Vagina (tissue), 2 donors: ENCODE measurements around the gene SRGAP3. TPM values are rescaled to one million over a fixed set of nuclear protein-coding genes. Genes with fewer than 3 reads are reported as not detected.

Source experiments
- DNase-seq, 2 donors: peaks; one replicate each; pipeline ENCODE4 v3.0.0-alpha.2; 2017; ENCODE audit errors: extremely low spot score in 2 of 2
- H3K27ac ChIP-seq: fragments of 200-600 bp; sonication (generic); one replicate; pipeline ENCODE4 v1.5.1; 2019
- H3K27me3 ChIP-seq: fragments of 200-600 bp; sonication (generic); one replicate; pipeline ENCODE4 v1.5.1; 2019
- H3K36me3 ChIP-seq, 2 donors: fragments of 200-600 bp; sonication (generic); one replicate each; pipeline ENCODE4 v1.5.1; 2017 to 2019
- H3K4me1 ChIP-seq: fragments of 200-600 bp; sonication (generic); one replicate; pipeline ENCODE4 v1.5.1; 2019
- H3K4me3 ChIP-seq, 2 donors: fragments of 200-600 bp; sonication (generic); 1 replicate in 1 of 2; 2 replicates in 1 of 2; pipeline ENCODE4 v1.5.1; 2016 to 2019
- H3K9me3 ChIP-seq: fragments of 200-600 bp; sonication (generic); one replicate; pipeline ENCODE4 v1.5.1; 2019
- CTCF ChIP-seq, 3 experiments: fragments of 450-650 bp in 2 of 3; fragments of 200-600 bp in 1 of 3; sonication (generic) in 1 of 3; IDR thresholded peaks; one replicate each; pipeline ENCODE4 v1.5.1; 2017 to 2019; ENCODE audit warnings: antibody characterized with exemption in 3 of 3, mild to moderate bottlenecking in 2 of 3, moderate library complexity in 2 of 3
- POLR2A ChIP-seq, 2 donors: fragments of 450-650 bp; IDR thresholded peaks; one replicate each; pipeline ENCODE4 v1.6.1; 2017; ENCODE audit warnings: antibody characterized with exemption in 2 of 2, mild to moderate bottlenecking in 2 of 2, moderate library complexity in 2 of 2
- POLR2AphosphoS5 ChIP-seq, 2 donors: sonication (generic); formaldehyde crosslinking; IDR thresholded peaks; one replicate each; pipeline ENCODE4 v1.9.0; 2017; ENCODE audit warnings: antibody characterized with exemption in 2 of 2, mild to moderate bottlenecking in 2 of 2, low read depth in 1 of 2; ENCODE audit not compliant: insufficient read depth in 1 of 2
- intact Hi-C: fragments of 100-400 bp; cut with DNase I; formaldehyde crosslinking; loops from one replicate; pipeline ENCODE4 v1.15.1; 2023
- total RNA-seq: library from RNA; depleted of rRNA; stranded (reverse); fragments of >200 nt; gene quantifications from one replicate; pipeline ENCODE4 v1.2.3, GENCODE V29; 2016

SRGAP3 gene
- total RNA-seq, 1 donor from 2014 or later, result 20.6 TPM

GRCh38 chr3:9280451-9281219, 31.2 kb upstream of the SRGAP3 start:
- H3K9me3 ChIP-seq, result no peaks in the 10 kb centered on the region
- intact Hi-C loops, result no loop called here
- H3K4me3 ChIP-seq, result no peak overlapping the region
- DNase-seq, result no peak
- H3K27ac ChIP-seq, result no peak overlapping the region
- no peaks in the 10 kb centered on the region for H3K36me3 ChIP-seq
- no peak for TF ChIP-seq POLR2AphosphoS5 (IDR thresholded peaks at IDR 0.05; ENCODE audit: insufficient read depth in 1 of 2, low read depth in 1 of 2)
- TF ChIP-seq POLR2A (IDR thresholded peaks at IDR 0.05), result no peak
- TF ChIP-seq CTCF (IDR thresholded peaks at IDR 0.05), result no peak
- H3K4me1 ChIP-seq, result no peaks in the 10 kb centered on the region
- no peaks in the 10 kb centered on the region for H3K27me3 ChIP-seq

GRCh38 chr3:9279966-9280365, 30.5 kb upstream of the SRGAP3 start:
- Histone ChIP-seq H3K4me3 (no peak overlapping the region), H3K27ac (no peak overlapping the region), H3K36me3 (no peaks in the 10 kb centered on the region), H3K4me1 (no peaks in the 10 kb centered on the region), H3K9me3 (no peaks in the 10 kb centered on the region), H3K27me3 (no peaks in the 10 kb centered on the region)
- intact Hi-C loops, result no loop called here
- DNase-seq, result no peak
- TF ChIP-seq POLR2AphosphoS5 (IDR thresholded peaks at IDR 0.05; ENCODE audit: insufficient read depth in 1 of 2, low read depth in 1 of 2), result no peak
- no peak for TF ChIP-seq POLR2A (IDR thresholded peaks at IDR 0.05)
- TF ChIP-seq CTCF (IDR thresholded peaks at IDR 0.05), result no peak

- no peak for TF ChIP-seq POLR2A (IDR thresholded peaks at IDR 0.05)
- TF ChIP-seq POLR2AphosphoS5 (IDR thresholded peaks at IDR 0.05; ENCODE audit: insufficient read depth in 1 of 2, low read depth in 1 of 2), result no peak
- TF ChIP-seq CTCF (IDR thresholded peaks at IDR 0.05), result no peak
- no peak overlapping the region for H3K27ac ChIP-seq
- H3K36me3 ChIP-seq, result no peaks in the 10 kb centered on the region
- H3K4me3 ChIP-seq, result no peak overlapping the region
- H3K9me3 ChIP-seq, result no peaks in the 10 kb centered on the region
- intact Hi-C loops, result no loop called here
- DNase-seq, result no peak
- no peaks in the 10 kb centered on the region for H3K27me3 ChIP-seq
- no peaks in the 10 kb centered on the region for H3K4me1 ChIP-seq
Measured at GRCh38 chr3:9278498-9278897, 29.1 kb upstream of the SRGAP3 start.

- intact Hi-C loops, result no loop called here
- no peak overlapping the region for H3K4me3 ChIP-seq
- H3K4me1 ChIP-seq, result no peaks in the 10 kb centered on the region
- no peaks in the 10 kb centered on the region for H3K9me3 ChIP-seq
- no peak overlapping the region for H3K27ac ChIP-seq
- DNase-seq, result no peak
- no peaks in the 10 kb centered on the region for H3K36me3 ChIP-seq
- no peaks in the 10 kb centered on the region for H3K27me3 ChIP-seq
- no peak for TF ChIP-seq POLR2AphosphoS5 (IDR thresholded peaks at IDR 0.05; ENCODE audit: insufficient read depth in 1 of 2, low read depth in 1 of 2)
- no peak for TF ChIP-seq POLR2A (IDR thresholded peaks at IDR 0.05)
- TF ChIP-seq CTCF (IDR thresholded peaks at IDR 0.05), result no peak
Measured at GRCh38 chr3:9278085-9278484, 28.6 kb upstream of the SRGAP3 start.

GRCh38 chr3:9276761-9277370, 27.4 kb upstream of the SRGAP3 start:
- no peak overlapping the region for H3K27ac ChIP-seq
- no peak overlapping the region for H3K4me3 ChIP-seq
- H3K9me3 ChIP-seq, result no peaks in the 10 kb centered on the region
- H3K27me3 ChIP-seq, result no peaks in the 10 kb centered on the region
- no peaks in the 10 kb centered on the region for H3K36me3 ChIP-seq
- H3K4me1 ChIP-seq, result no peaks in the 10 kb centered on the region
- DNase-seq, result no peak
- intact Hi-C loops, result no loop called here
- TF ChIP-seq POLR2AphosphoS5 (IDR thresholded peaks at IDR 0.05; ENCODE audit: insufficient read depth in 1 of 2, low read depth in 1 of 2) (no peak), CTCF (IDR thresholded peaks at IDR 0.05) (no peak), POLR2A (IDR thresholded peaks at IDR 0.05) (no peak)
